ENCODE results near the gene WNK2. TPM values are rescaled to one million over a fixed set of nuclear protein-coding genes. Genes with fewer than 3 reads are reported as not detected.

The WNK2 gene
- polyA plus RNA-seq, 2 of the 4 experiments (the other 2 are of a cell fraction) = 2.1 to 6.7 TPM

GRCh38 chr9:93230601-93231000 lies 46.7 kb downstream of the WNK2 start:
- Histone ChIP-seq H3K27ac (no peak overlapping the region), H3K4me2 (no peak overlapping the region), H3K9me3 (no peaks in the 10 kb centered on the region), H3K4me3 (no peak overlapping the region), H3K4me1 (peaks cover 3% of the 10 kb centered on the region; the same call in 1 of the 3 replicates)
- ATAC-seq (no peak), FAIRE-seq (no peak), DNase-seq (ENCODE audit: low read depth in 1 of 2, low spot score in 1 of 2) (no peak)
- no peak for TF ChIP-seq JUN (IDR thresholded peaks at IDR 0.05)
- no peak for TF ChIP-seq MYC (IDR thresholded peaks at IDR 0.05; ENCODE audit: borderline replicate concordance, low read length)
- TF ChIP-seq FOSL2 (IDR thresholded peaks at IDR 0.05) = no peak
- no peak for TF ChIP-seq FOSL2 (CRISPR knock-in tag; IDR thresholded peaks at IDR 0.05)
- TF ChIP-seq EHMT2 (IDR thresholded peaks at IDR 0.05; ENCODE audit: low read depth) = no peak
- no peak for TF ChIP-seq FOSB (CRISPR knock-in tag; IDR thresholded peaks at IDR 0.05)
- no peak for TF ChIP-seq CBX2 (IDR thresholded peaks at IDR 0.05; ENCODE audit: borderline replicate concordance, low read depth)
- TF ChIP-seq RAD21 (conservative IDR thresholded peaks at IDR 0.05 in 1 of 2, IDR thresholded peaks at IDR 0.05 in 1 of 2) = no peak
- no peak for TF ChIP-seq MAX (IDR thresholded peaks at IDR 0.05)
- TF ChIP-seq ZFP36 (IDR thresholded peaks at IDR 0.05; ENCODE audit: borderline replicate concordance, partially characterized antibody) = no peak
- TF ChIP-seq PBX3 (IDR thresholded peaks at IDR 0.05) = no peak
- no peak for TF ChIP-seq BCL3 (IDR thresholded peaks at IDR 0.05)
- no peak for TF ChIP-seq NR3C1 (IDR thresholded peaks at IDR 0.05)
- no peak for TF ChIP-seq RNF2 (IDR thresholded peaks at IDR 0.05; ENCODE audit: borderline replicate concordance, low read depth)
- 91% methylated on average over 10 of the region's 15 CpGs for WGBS (ENCODE audit: missing lambda C conversion rate)
- CTCF ChIA-PET = interaction anchor here (0.5 to 1.3 kb wide), 5 partner anchors 26 to 891 kb away, joined by 3 to 6 read pairs (median 3); no protein-coding TSS in a partner anchor
- POLR2A ChIA-PET = no interaction called here

- Histone ChIP-seq H3K4me3 (no peak overlapping the region), H3K9me3 (no peaks in the 10 kb centered on the region), H3K27ac (no peak overlapping the region), H3K4me1 (peaks cover 3% of the 10 kb centered on the region; the same call in 1 of the 3 replicates), H3K4me2 (no peak overlapping the region)
- ChIA-PET POLR2A (no interaction called here), CTCF (interaction anchor here (1.1 to 1.3 kb wide), 3 partner anchors 27 to 731 kb away, joined by 3 read pairs; no protein-coding TSS in a partner anchor)
- TF ChIP-seq ZFP36 (IDR thresholded peaks at IDR 0.05; ENCODE audit: borderline replicate concordance, partially characterized antibody) (no peak), JUN (IDR thresholded peaks at IDR 0.05) (no peak), EHMT2 (IDR thresholded peaks at IDR 0.05; ENCODE audit: low read depth) (no peak), NFE2L2 (conservative IDR thresholded peaks at IDR 0.05; ENCODE audit: low read length) (no peak), HMGXB4 (CRISPR knock-in tag; IDR thresholded peaks at IDR 0.05; ENCODE audit: borderline replicate concordance) (no peak), CBX2 (IDR thresholded peaks at IDR 0.05; ENCODE audit: borderline replicate concordance, low read depth) (no peak), ZSCAN20 (CRISPR knock-in tag; IDR thresholded peaks at IDR 0.05) (no peak), HOXA7 (CRISPR knock-in tag; IDR thresholded peaks at IDR 0.05) (no peak), POLR2AphosphoS2 (conservative IDR thresholded peaks at IDR 0.05; ENCODE audit: low read length) (no peak)
- DNase-seq (ENCODE audit: low read depth in 1 of 2, low spot score in 1 of 2) = no peak
- 80% methylated on average over 7 of the region's 16 CpGs for WGBS (ENCODE audit: missing lambda C conversion rate)
- no peak for FAIRE-seq
- ATAC-seq = no peak
These were observed 47.3 kb downstream of the WNK2 start for GRCh38 chr9:93231121-93231694.
